Body of pancreas (tissue), 4 donors: ENCODE data around the gene KLHL29.

ENCODE experiments used
- POLR2A ChIP-seq, 3 donors: fragments of 450-650 bp; IDR thresholded peaks; one replicate each; pipeline ENCODE4 v1.6.1; 2016; ENCODE audit warnings: antibody characterized with exemption in 3 of 3, mild to moderate bottlenecking in 2 of 3
- TF ChIP-seq, protein P1 (sequence below), 7 experiments: fragments of 450-650 bp in 4 of 7; fragments of 200-600 bp in 3 of 7; sonication (generic) in 3 of 7; IDR thresholded peaks; one replicate each; pipeline ENCODE4 v1.5.1; 2016 to 2019; ENCODE audit warnings: antibody characterized with exemption in 7 of 7

DNA sequence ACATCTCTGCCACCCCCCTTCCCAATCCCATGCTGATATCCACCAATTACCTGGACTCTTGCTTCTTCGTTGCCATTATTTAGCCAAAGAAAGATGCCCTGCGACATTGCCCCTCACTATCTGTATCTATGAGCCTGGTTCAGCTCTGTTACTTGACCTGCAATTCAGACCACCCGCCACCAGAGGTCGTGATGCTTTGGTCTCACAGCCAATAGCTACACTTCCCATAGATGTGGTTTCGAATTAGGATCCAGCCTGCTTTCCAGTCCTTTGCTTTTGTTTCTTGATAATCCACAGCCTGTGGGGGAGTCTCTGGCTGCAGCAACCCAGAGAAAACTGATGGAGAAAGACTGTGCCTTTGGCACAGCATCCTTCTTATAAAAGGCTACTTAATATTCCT lies 239.4 kb downstream of the KLHL29 start:
- TF ChIP-seq, protein P1, sequence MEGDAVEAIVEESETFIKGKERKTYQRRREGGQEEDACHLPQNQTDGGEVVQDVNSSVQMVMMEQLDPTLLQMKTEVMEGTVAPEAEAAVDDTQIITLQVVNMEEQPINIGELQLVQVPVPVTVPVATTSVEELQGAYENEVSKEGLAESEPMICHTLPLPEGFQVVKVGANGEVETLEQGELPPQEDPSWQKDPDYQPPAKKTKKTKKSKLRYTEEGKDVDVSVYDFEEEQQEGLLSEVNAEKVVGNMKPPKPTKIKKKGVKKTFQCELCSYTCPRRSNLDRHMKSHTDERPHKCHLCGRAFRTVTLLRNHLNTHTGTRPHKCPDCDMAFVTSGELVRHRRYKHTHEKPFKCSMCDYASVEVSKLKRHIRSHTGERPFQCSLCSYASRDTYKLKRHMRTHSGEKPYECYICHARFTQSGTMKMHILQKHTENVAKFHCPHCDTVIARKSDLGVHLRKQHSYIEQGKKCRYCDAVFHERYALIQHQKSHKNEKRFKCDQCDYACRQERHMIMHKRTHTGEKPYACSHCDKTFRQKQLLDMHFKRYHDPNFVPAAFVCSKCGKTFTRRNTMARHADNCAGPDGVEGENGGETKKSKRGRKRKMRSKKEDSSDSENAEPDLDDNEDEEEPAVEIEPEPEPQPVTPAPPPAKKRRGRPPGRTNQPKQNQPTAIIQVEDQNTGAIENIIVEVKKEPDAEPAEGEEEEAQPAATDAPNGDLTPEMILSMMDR (IDR thresholded peaks at IDR 0.05) = peak in 2 of 7 experiments; percentile 16 to 24
- TF ChIP-seq POLR2A (IDR thresholded peaks at IDR 0.05) = no peak
